Heart left ventricle (tissue), 13 donors: ENCODE results near the gene CACNA1D.

Experiments
- CTCF ChIP-seq, 12 donors: fragments of 200-600 bp; sonication (generic) in 4 of 12; IDR thresholded peaks; one replicate each; pipeline versions ENCODE4 v1.5.0 to v1.8.0; 2018 to 2022; ENCODE audit warnings: antibody characterized with exemption in 12 of 12, mild to moderate bottlenecking in 5 of 12
- POLR2A ChIP-seq, 2 donors: fragments of 450-650 bp; IDR thresholded peaks; one replicate each; pipeline ENCODE4 v1.6.1; 2017; ENCODE audit warnings: antibody characterized with exemption in 2 of 2, mild to moderate bottlenecking in 2 of 2, moderate library complexity in 2 of 2
- donor health status: ischemic (EF 13 %, LVEDD 7.1; RV severe dilation, severe dysfunction).
- donor health status: DM: no; HTN: yes; CAD: no.
- donor health status: DM: no; HTN: no; CAD: no.
- donor health status: ischemic (EF 25% LVEDD 6.9; RV normal size, moderate dysfunction).
- donor health status: ischemic (EF 25% LVEDD 5.7; RV mildly dilated, moderate dysfunction).
- donor health status: ischemic (EF 35%, LVEDD 5.7; RV mildly dilated, moderate dysfunction).
- donor health status: nonischemic (EF 11% LVEDD 7.7; RV severe dilation, severe dysfunction).
- donor health status: DM: yes; HTN: yes; CAD: no.
- donor health status: PGD.
- donor health status: ischemic (EF 29% LVEDD 5.4; RV normal size, mild dysfunction).
- donor health status: nonischemic (EF 23%, LVEDD 6.1; RV moderate dilation, normal function).

GRCh38 chr3:53773611-53774368, 279.4 kb downstream of the CACNA1D start:
- no peak for TF ChIP-seq CTCF (IDR thresholded peaks at IDR 0.05)
- TF ChIP-seq POLR2A (IDR thresholded peaks at IDR 0.05), result no peak
